Ectodermal cell (in vitro differentiated cells): ENCODE measurements around the gene ZP3.
"Not testable (repeated sequence)": the region's sequence is repeated elsewhere in the genome, so short reads cannot be mapped to it uniquely, and the experiment has no call there.

Source experiments
- H3K27ac ChIP-seq: 2 replicates; pipeline ENCODE4 v1.7.0; 2013; ENCODE audit warnings: mild to moderate bottlenecking, low read depth, low read length; ENCODE audit not compliant: insufficient read depth, poor library complexity, severe bottlenecking
- H3K27me3 ChIP-seq: 2 replicates; pipeline ENCODE4 v1.7.0; 2013; ENCODE audit warnings: mild to moderate bottlenecking, low read length; ENCODE audit not compliant: insufficient read depth, control insufficient read depth, poor library complexity, severe bottlenecking
- H3K36me3 ChIP-seq: one replicate; pipeline ENCODE4 v1.7.0; 2013; ENCODE audit warnings: low read length; ENCODE audit not compliant: control insufficient read depth, insufficient read depth
- H3K4me1 ChIP-seq: one replicate; pipeline ENCODE4 v1.7.0; 2013; ENCODE audit warnings: low read length; ENCODE audit not compliant: control insufficient read depth, insufficient read depth
- H3K4me3 ChIP-seq: 2 replicates; pipeline ENCODE4 v1.7.0; 2013; ENCODE audit warnings: low read depth, low read length, control low read depth; ENCODE audit not compliant: insufficient read depth
- H3K9me3 ChIP-seq: 2 replicates; pipeline ENCODE4 v1.7.0; 2013; ENCODE audit warnings: mild to moderate bottlenecking, low read length, moderate library complexity; ENCODE audit not compliant: control insufficient read depth
- WGBS, 2 experiments: methylation state at CpG; one replicate each; pipeline ENCODE4 v1.1.7; 2013; ENCODE audit warnings: missing lambda C conversion rate in 2 of 2; 5-methylcytosine and 5-hydroxymethylcytosine counted together

The ZP3 gene

GRCh38 chr7:76440404-76440803, 15.7 kb downstream of the ZP3 start:
- not testable (repeated sequence) for H3K27me3 ChIP-seq, H3K4me1 ChIP-seq, H3K4me3 ChIP-seq, H3K36me3 ChIP-seq, H3K9me3 ChIP-seq, H3K27ac ChIP-seq
- WGBS, 2 experiments: 88 to 89% methylated on average over 4 of the region's 4 CpGs

- not testable (repeated sequence) for H3K9me3 ChIP-seq, H3K4me1 ChIP-seq, H3K4me3 ChIP-seq, H3K27me3 ChIP-seq, H3K36me3 ChIP-seq, H3K27ac ChIP-seq
- no CpG with 5 or more reads among the region's 10 CpGs for WGBS, 2 experiments
These were observed 17.0 kb downstream of the ZP3 start for GRCh38 chr7:76441792-76442191.

GRCh38 chr7:76442664-76443446, 18.1 kb downstream of the ZP3 start:
- WGBS, 2 experiments: 95 to 100% methylated on average over 2 to 3 of the region's 5 CpGs
- H3K27ac ChIP-seq, H3K4me1 ChIP-seq, H3K27me3 ChIP-seq, H3K4me3 ChIP-seq, H3K36me3 ChIP-seq, H3K9me3 ChIP-seq: not testable (repeated sequence)

GRCh38 chr7:76443846-76444245, 19.1 kb downstream of the ZP3 start:
- not testable (repeated sequence) for H3K9me3 ChIP-seq, H3K27me3 ChIP-seq, H3K4me3 ChIP-seq, H3K4me1 ChIP-seq, H3K36me3 ChIP-seq, H3K27ac ChIP-seq
- WGBS, 2 experiments: 84 to 94% methylated on average over 8 of the region's 12 CpGs

GRCh38 chr7:76445577-76446008, 20.8 kb downstream of the ZP3 start:
- not testable (repeated sequence) for H3K36me3 ChIP-seq, H3K9me3 ChIP-seq, H3K4me1 ChIP-seq, H3K4me3 ChIP-seq, H3K27me3 ChIP-seq, H3K27ac ChIP-seq
- 70 to 87% methylated on average over 4 of the region's 5 CpGs for WGBS, 2 experiments

GRCh38 chr7:76457017-76457416, 32.3 kb downstream of the ZP3 start:
- not testable (repeated sequence) for H3K27ac ChIP-seq, H3K4me1 ChIP-seq, H3K27me3 ChIP-seq, H3K4me3 ChIP-seq, H3K36me3 ChIP-seq, H3K9me3 ChIP-seq
- no CpG with 5 or more reads among the region's 4 CpGs for WGBS, 2 experiments

GRCh38 chr7:76458504-76458903, 33.8 kb downstream of the ZP3 start:
- not testable (repeated sequence) for H3K27ac ChIP-seq, H3K4me1 ChIP-seq, H3K4me3 ChIP-seq, H3K9me3 ChIP-seq, H3K36me3 ChIP-seq, H3K27me3 ChIP-seq
- WGBS, 2 experiments: 0 to 9% methylated on average over 1 of the region's 4 CpGs

GRCh38 chr7:76460767-76461166, 36.0 kb downstream of the ZP3 start:
- H3K4me1 ChIP-seq, H3K4me3 ChIP-seq, H3K27me3 ChIP-seq, H3K27ac ChIP-seq, H3K36me3 ChIP-seq, H3K9me3 ChIP-seq: not testable (repeated sequence)
- 92 to 98% methylated on average over 12 of the region's 20 CpGs for WGBS, 2 experiments

GRCh38 chr7:76461464-76462101, 36.8 kb downstream of the ZP3 start, which contains the start of gene DTX2:
DTX2 (plus strand) TSS chr7:76461709; CDS start chr7:76480510, 18,801 bp downstream.
- not testable (repeated sequence) for H3K36me3 ChIP-seq, H3K27me3 ChIP-seq, H3K4me1 ChIP-seq, H3K9me3 ChIP-seq, H3K27ac ChIP-seq
- WGBS, 2 experiments: 0 to 2% methylated on average over 10 to 11 of the region's 54 CpGs
- peak within 1 kb of the TSS; percentile 42 for H3K4me3 ChIP-seq

GRCh38 chr7:76462271-76462882, 37.6 kb downstream of the ZP3 start:
- H3K9me3 ChIP-seq, H3K4me1 ChIP-seq, H3K27me3 ChIP-seq, H3K27ac ChIP-seq, H3K4me3 ChIP-seq, H3K36me3 ChIP-seq: not testable (repeated sequence)
- no CpG with 5 or more reads among the region's 17 CpGs for WGBS, 2 experiments
